Trophoblast cell (in vitro differentiated cells and primary cell): Measurements from ENCODE around the gene C2orf80.

Source experiments
- DNase-seq, 2 donors: peaks; one replicate each; pipeline ENCODE4 v3.0.0-alpha.2; 2016
- H2AFZ ChIP-seq: 2 replicates; pipeline ENCODE4 v1.6.1; 2013; ENCODE audit warnings: low read length, moderate library complexity, mild to moderate bottlenecking; ENCODE audit not compliant: insufficient read depth, poor library complexity
- H2AK5ac ChIP-seq: 2 replicates; pipeline ENCODE4 v1.6.1; 2013; ENCODE audit warnings: mild to moderate bottlenecking, low read length
- H2BK120ac ChIP-seq: 2 replicates; pipeline ENCODE4 v1.6.1; 2013; ENCODE audit warnings: low read length, mild to moderate bottlenecking, moderate library complexity; ENCODE audit not compliant: insufficient read depth, poor library complexity
- H2BK12ac ChIP-seq: 2 replicates; pipeline ENCODE4 v1.6.1; 2013; ENCODE audit warnings: mild to moderate bottlenecking, low read length, moderate library complexity
- H2BK5ac ChIP-seq: 2 replicates; pipeline ENCODE4 v1.6.1; 2013; ENCODE audit warnings: low read length, low read depth, moderate library complexity, mild to moderate bottlenecking; ENCODE audit not compliant: poor library complexity
- H3K14ac ChIP-seq: 2 replicates; pipeline ENCODE4 v1.6.1; 2013; ENCODE audit warnings: mild to moderate bottlenecking, low read length
- H3K18ac ChIP-seq: 2 replicates; pipeline ENCODE4 v1.6.1; 2013; ENCODE audit warnings: mild to moderate bottlenecking, low read length
- H3K23ac ChIP-seq: 2 replicates; pipeline ENCODE4 v1.6.1; 2013; ENCODE audit warnings: low read length
- H3K27ac ChIP-seq: 2 replicates; pipeline ENCODE4 v1.5.1; 2013; ENCODE audit warnings: low read depth, mild to moderate bottlenecking, inconsistent platforms, low read length, moderate library complexity
- H3K27me3 ChIP-seq: 2 replicates; pipeline ENCODE4 v1.6.1; 2013; ENCODE audit warnings: inconsistent platforms, mild to moderate bottlenecking, low read length, moderate library complexity; ENCODE audit not compliant: insufficient read depth
- H3K36me3 ChIP-seq, 2 experiments: 1 replicate in 1 of 2; 2 replicates in 1 of 2; pipeline ENCODE4 v1.6.1; 2013; ENCODE audit warnings: low read length in 2 of 2, mild to moderate bottlenecking in 2 of 2, moderate library complexity in 1 of 2; ENCODE audit not compliant: insufficient read depth in 2 of 2, control insufficient read depth in 1 of 2
- H3K4ac ChIP-seq: 2 replicates; pipeline ENCODE4 v1.6.1; 2013; ENCODE audit warnings: low read depth, mild to moderate bottlenecking, low read length, moderate library complexity
- H3K4me1 ChIP-seq, 2 experiments: 1 replicate in 1 of 2; 2 replicates in 1 of 2; pipeline ENCODE4 v1.6.1; 2013; ENCODE audit warnings: low read length in 2 of 2, mild to moderate bottlenecking in 2 of 2, moderate library complexity in 1 of 2; ENCODE audit not compliant: insufficient read depth in 2 of 2, control insufficient read depth in 1 of 2
- H3K4me2 ChIP-seq: 2 replicates; pipeline ENCODE4 v1.6.1; 2013; ENCODE audit warnings: inconsistent platforms, mild to moderate bottlenecking, low read length, moderate library complexity
- H3K4me3 ChIP-seq: 2 replicates; pipeline ENCODE4 v1.5.1; 2013; ENCODE audit warnings: mild to moderate bottlenecking, low read depth, low read length, inconsistent platforms
- H3K79me1 ChIP-seq: one replicate; pipeline ENCODE4 v1.6.1; 2013; ENCODE audit warnings: low read length
- H3K79me2 ChIP-seq: 2 replicates; pipeline ENCODE4 v1.6.1; 2013; ENCODE audit warnings: low read length, mild to moderate bottlenecking; ENCODE audit not compliant: control insufficient read depth, insufficient read depth, poor library complexity
- H3K9ac ChIP-seq: 2 replicates; pipeline ENCODE4 v1.6.1; 2013; ENCODE audit warnings: mild to moderate bottlenecking, low read length
- H3K9me3 ChIP-seq: 2 replicates; pipeline ENCODE4 v1.6.1; 2013; ENCODE audit warnings: low read depth, mild to moderate bottlenecking, control low read depth, inconsistent platforms, low read length; ENCODE audit not compliant: insufficient read depth
- H4K12ac ChIP-seq: 2 replicates; pipeline ENCODE4 v1.6.1; 2013; ENCODE audit warnings: low read depth, mild to moderate bottlenecking, low read length, moderate library complexity
- H4K8ac ChIP-seq: 2 replicates; pipeline ENCODE4 v1.6.1; 2013; ENCODE audit warnings: low read depth, mild to moderate bottlenecking, low read length, moderate library complexity
- H4K91ac ChIP-seq: one replicate; pipeline ENCODE4 v1.6.1; 2013; ENCODE audit warnings: low read depth, mild to moderate bottlenecking, low read length, moderate library complexity
- WGBS: extraction: QIAGEN DNeasy Blood & Tissue Kit; methylation state at CpG from one replicate; pipeline ENCODE4 v1.1.7; 2013; ENCODE audit warnings: missing lambda C conversion rate; ENCODE audit not compliant: insufficient read length, insufficient coverage; ENCODE audit errors: extremely low coverage; 5-methylcytosine and 5-hydroxymethylcytosine counted together

The C2orf80 gene

GRCh38 chr2:208134928-208135586, 54.8 kb downstream of the C2orf80 start:
- Histone ChIP-seq H2BK120ac (no peak overlapping the region), H3K4me3 (no peak overlapping the region)
- no CpG with 5 or more reads among the region's 8 CpGs for WGBS

GRCh38 chr2:208130712-208131110, 59.1 kb downstream of the C2orf80 start:
- Histone ChIP-seq H2AFZ (no peak overlapping the region), H3K9me3 (no peaks in the 10 kb centered on the region), H3K79me2 (peaks cover 2% of the 10 kb centered on the region), H3K27me3 (no peaks in the 10 kb centered on the region), H3K9ac (no peak overlapping the region), H2BK12ac (no peak overlapping the region), H3K4me3 (no peak overlapping the region), H4K8ac (no peak overlapping the region), H3K18ac (no peak overlapping the region), H3K79me1 (peaks cover 9% of the 10 kb centered on the region), H2BK120ac (peak overlapping the region; percentile 21), H3K36me3 (no peaks in the 10 kb centered on the region), H2BK5ac (peak overlapping the region; percentile 42), H3K4me2 (no peak overlapping the region), H3K14ac (no peak overlapping the region), H3K27ac (peak overlapping the region; percentile 85), H3K4me1 (peaks cover 6 to 14% of the 10 kb centered on the region in 2 experiments), H4K91ac (no peak overlapping the region), H3K23ac (no peak overlapping the region), H4K12ac (no peak overlapping the region), H3K4ac (no peak overlapping the region), H2AK5ac (no peak overlapping the region)
- DNase-seq: no peak
- no CpG with 5 or more reads among the region's 6 CpGs for WGBS

More at GRCh38 chr2:208134928-208135586, 54.8 kb downstream of the C2orf80 start:
- Histone ChIP-seq H4K12ac (no peak overlapping the region), H3K36me3 (no peaks in the 10 kb centered on the region), H4K91ac (no peak overlapping the region), H3K14ac (no peak overlapping the region), H3K79me2 (no peaks in the 10 kb centered on the region), H3K9me3 (no peaks in the 10 kb centered on the region), H3K23ac (no peak overlapping the region), H3K4me1 (peaks cover 5 to 8% of the 10 kb centered on the region in 2 experiments), H2BK12ac (no peak overlapping the region), H3K9ac (no peak overlapping the region), H3K4ac (no peak overlapping the region), H2AK5ac (no peak overlapping the region), H4K8ac (no peak overlapping the region), H2AFZ (no peak overlapping the region), H3K4me2 (no peak overlapping the region), H3K27ac (no peak overlapping the region), H3K18ac (no peak overlapping the region), H3K27me3 (no peaks in the 10 kb centered on the region), H3K79me1 (peaks cover 3% of the 10 kb centered on the region), H2BK5ac (no peak overlapping the region)
- DNase-seq: no peak

DNA sequence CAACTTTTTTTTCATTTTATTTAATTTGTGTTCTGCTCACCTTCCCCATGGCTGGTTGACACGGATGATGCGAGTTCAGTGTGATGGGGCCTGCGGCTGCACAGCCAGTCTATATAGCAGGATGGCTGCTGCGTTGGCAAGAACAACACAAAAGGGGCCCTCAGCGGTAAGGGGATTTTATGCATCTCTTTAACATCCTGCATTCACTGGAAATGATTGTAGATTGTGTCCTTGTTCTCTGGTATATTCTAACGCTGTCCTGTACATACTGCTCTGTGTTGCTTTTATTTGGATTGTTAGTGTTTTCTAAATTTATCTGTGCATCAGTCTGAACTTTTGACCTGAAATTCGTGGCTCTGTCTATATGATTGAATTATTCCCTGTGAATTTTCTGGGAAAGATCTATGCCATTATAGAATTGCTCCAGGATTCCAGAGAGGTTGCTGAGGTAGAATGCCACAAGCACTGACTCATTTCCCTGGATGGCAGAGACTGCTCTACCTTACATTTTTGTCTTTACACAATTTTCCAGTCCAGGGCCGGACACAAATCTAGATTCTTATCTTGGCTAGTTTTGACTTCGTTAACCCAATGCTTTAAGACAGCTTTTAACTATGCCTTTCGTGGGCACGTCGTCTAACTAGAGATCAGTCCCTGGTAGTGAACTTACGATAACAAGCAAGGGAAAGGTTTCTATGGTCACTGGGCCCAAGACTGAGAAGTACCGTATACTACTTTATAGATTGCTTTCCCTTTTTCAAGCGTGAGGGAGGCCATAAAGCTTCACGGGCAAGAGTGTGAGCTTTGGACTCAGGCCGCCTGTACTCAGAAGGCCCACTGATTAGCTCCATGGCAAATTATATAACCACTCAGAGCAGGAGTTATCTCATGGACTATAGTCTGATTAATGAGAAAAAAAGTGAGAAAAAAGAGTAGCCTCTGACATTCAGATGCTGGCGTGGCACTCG, 59.8 kb downstream of the C2orf80 start, which contains the start of gene CRYGC:
Gene CRYGC (minus strand): TSS at position 85 of the 968 bp plus-strand sequence. CDS start 36 bp downstream, at position 49.
- Histone ChIP-seq H4K91ac (peak within 1 kb of the TSS; percentile 77), H3K18ac (peak within 1 kb of the TSS; percentile 57), H3K9me3 (no peaks in the 10 kb centered on the region), H3K79me2 (peaks cover 2% of the 10 kb centered on the region), H3K36me3 (no peaks in the 10 kb centered on the region), H3K4me2 (peak within 1 kb of the TSS; percentile 28), H3K9ac (no peak within 1 kb of the TSS), H2BK12ac (peak within 1 kb of the TSS; percentile 95), H3K23ac (no peak within 1 kb of the TSS), H3K79me1 (peaks cover 9% of the 10 kb centered on the region), H3K4me1 (peaks cover 6 to 14% of the 10 kb centered on the region in 2 experiments), H4K8ac (peak within 1 kb of the TSS; percentile 65), H3K14ac (peak within 1 kb of the TSS; percentile 87), H3K4ac (peak within 1 kb of the TSS; percentile 10), H4K12ac (no peak within 1 kb of the TSS), H2BK120ac (peak within 1 kb of the TSS; percentile 89), H2AK5ac (peak within 1 kb of the TSS; percentile 71), H3K4me3 (no peak within 1 kb of the TSS), H2AFZ (no peak within 1 kb of the TSS), H3K27ac (peak within 1 kb of the TSS; percentile 85), H2BK5ac (peak within 1 kb of the TSS; percentile 58), H3K27me3 (no peaks in the 10 kb centered on the region)
- WGBS: no CpG with 5 or more reads among the region's 19 CpGs
- DNase-seq: peak; percentile 66 to 89

- Histone ChIP-seq H3K23ac (no peak overlapping the region), H2BK120ac (peak overlapping the region; percentile 56), H2BK12ac (peak overlapping the region; percentile 83), H4K8ac (no peak overlapping the region), H3K27me3 (no peaks in the 10 kb centered on the region), H2AK5ac (peak overlapping the region; percentile 96), H3K18ac (no peak overlapping the region), H3K27ac (no peak overlapping the region), H4K91ac (peak overlapping the region; percentile 36), H3K36me3 (no peaks in the 10 kb centered on the region), H3K4me3 (no peak overlapping the region), H4K12ac (no peak overlapping the region), H3K14ac (no peak overlapping the region), H3K9me3 (no peaks in the 10 kb centered on the region), H2AFZ (no peak overlapping the region), H2BK5ac (no peak overlapping the region), H3K4me1 (peaks cover 6 to 14% of the 10 kb centered on the region in 2 experiments), H3K4ac (no peak overlapping the region), H3K4me2 (no peak overlapping the region), H3K79me1 (peaks cover 9% of the 10 kb centered on the region), H3K79me2 (peaks cover 2% of the 10 kb centered on the region), H3K9ac (no peak overlapping the region)
- DNase-seq: no peak
- WGBS: no CpG with 5 or more reads among the region's 12 CpGs
Measured at GRCh38 chr2:208128136-208128535, 61.7 kb downstream of the C2orf80 start.
